ENCODE results near the gene XDH. TPM values are rescaled to one million over a fixed set of nuclear protein-coding genes. Genes with fewer than 3 reads are reported as not detected.
A peak's percentile ranks its signal among the peaks of the same experiment; 100 is the strongest.

The XDH gene
- total and polyA plus RNA-seq, 8 donors, result 0.14 to 1.3 (median 0.51) TPM

- ATAC-seq, result peak in 2 of 4 donors; percentile 48 to 53
Measured at GRCh38 chr2:31434911-31435310, 20.4 kb upstream of the XDH start.

GRCh38 chr2:31433541-31433940, 19.0 kb upstream of the XDH start:
- H3K27me3 ChIP-seq, result no peaks in the 10 kb centered on the region

More at GRCh38 chr2:31434911-31435310, 20.4 kb upstream of the XDH start:
- DNase-seq, result no peak
- Histone ChIP-seq H3K9me3 (no peaks in the 10 kb centered on the region), H3K27me3 (no peaks in the 10 kb centered on the region), H3K27ac (no peak overlapping the region), H3K36me3 (no peaks in the 10 kb centered on the region), H3K4me3 (no peak overlapping the region), H3K4me1 (no peaks in the 10 kb centered on the region)
- no peak for FAIRE-seq
- no peak for TF ChIP-seq CTCF (IDR thresholded peaks at IDR 0.05)
- 26 to 39% methylated on average over 3 of the region's 3 CpGs for WGBS, 2 donors
- intact Hi-C loops (cut with DNase I), result no loop called here

GRCh38 chr2:31430439-31431165, 16.1 kb upstream of the XDH start:
- Histone ChIP-seq H3K4me3 (no peak overlapping the region), H3K4me1 (no peaks in the 10 kb centered on the region), H3K9me3 (no peaks in the 10 kb centered on the region), H3K36me3 (no peaks in the 10 kb centered on the region), H3K27me3 (no peaks in the 10 kb centered on the region), H3K27ac (peak overlapping the region in 1 of 4 donors; percentile 27)
- FAIRE-seq, result no peak
- DNase-seq, result no peak
- ATAC-seq, result no peak
- WGBS, 2 donors, result 85 to 88% methylated on average over 9 of the region's 9 CpGs
- intact Hi-C loops (cut with DNase I), result no loop called here
- no peak for TF ChIP-seq CTCF (IDR thresholded peaks at IDR 0.05)

More at GRCh38 chr2:31433541-31433940, 19.0 kb upstream of the XDH start:
- intact Hi-C loops (cut with DNase I), result no loop called here
- Histone ChIP-seq H3K4me1 (no peaks in the 10 kb centered on the region), H3K9me3 (no peaks in the 10 kb centered on the region), H3K27ac (no peak overlapping the region), H3K4me3 (no peak overlapping the region), H3K36me3 (no peaks in the 10 kb centered on the region)
- ATAC-seq, result no peak
- WGBS, 2 donors, result 84 to 92% methylated on average over 3 of the region's 3 CpGs
- no peak for FAIRE-seq
- DNase-seq, result no peak
- no peak for TF ChIP-seq CTCF (IDR thresholded peaks at IDR 0.05)

- DNase-seq (peak in 2 of 6 donors; percentile 17 to 42), FAIRE-seq (no peak), ATAC-seq (peak in 3 of 4 donors; percentile 54 to 85 (median 85))
- Histone ChIP-seq H3K4me3 (no peak overlapping the region), H3K4me1 (no peaks in the 10 kb centered on the region), H3K9me3 (no peaks in the 10 kb centered on the region), H3K36me3 (no peaks in the 10 kb centered on the region), H3K27ac (peak overlapping the region in 2 of 4 donors; percentile 23 to 27), H3K27me3 (no peaks in the 10 kb centered on the region)
- WGBS, 2 donors, result 75 to 80% methylated on average over 5 of the region's 5 CpGs
- intact Hi-C loops (cut with DNase I), result no loop called here
- TF ChIP-seq CTCF (IDR thresholded peaks at IDR 0.05), result no peak
Measured at GRCh38 chr2:31429759-31430438, 15.4 kb upstream of the XDH start.

GRCh38 chr2:31429040-31429439, 14.5 kb upstream of the XDH start:
- Histone ChIP-seq H3K4me1 (no peaks in the 10 kb centered on the region), H3K36me3 (no peaks in the 10 kb centered on the region), H3K4me3 (no peak overlapping the region), H3K27ac (no peak overlapping the region), H3K9me3 (no peaks in the 10 kb centered on the region), H3K27me3 (no peaks in the 10 kb centered on the region)
- intact Hi-C loops (cut with DNase I), result no loop called here
- no peak for FAIRE-seq
- no peak for ATAC-seq
- no peak for DNase-seq
- no peak for TF ChIP-seq CTCF (IDR thresholded peaks at IDR 0.05)

All from pancreas (tissue), 10 donors.